Measurements from ENCODE around the gene SEPTIN7. TPM values are rescaled to one million over a fixed set of nuclear protein-coding genes. Genes with fewer than 3 reads are reported as not detected.

The SEPTIN7 gene
- total and polyA plus RNA-seq, 2 of the 13 experiments (the other 11 are each of a cell fraction or from before 2014, with no cell fraction given): 103 to 129 TPM

DNA sequence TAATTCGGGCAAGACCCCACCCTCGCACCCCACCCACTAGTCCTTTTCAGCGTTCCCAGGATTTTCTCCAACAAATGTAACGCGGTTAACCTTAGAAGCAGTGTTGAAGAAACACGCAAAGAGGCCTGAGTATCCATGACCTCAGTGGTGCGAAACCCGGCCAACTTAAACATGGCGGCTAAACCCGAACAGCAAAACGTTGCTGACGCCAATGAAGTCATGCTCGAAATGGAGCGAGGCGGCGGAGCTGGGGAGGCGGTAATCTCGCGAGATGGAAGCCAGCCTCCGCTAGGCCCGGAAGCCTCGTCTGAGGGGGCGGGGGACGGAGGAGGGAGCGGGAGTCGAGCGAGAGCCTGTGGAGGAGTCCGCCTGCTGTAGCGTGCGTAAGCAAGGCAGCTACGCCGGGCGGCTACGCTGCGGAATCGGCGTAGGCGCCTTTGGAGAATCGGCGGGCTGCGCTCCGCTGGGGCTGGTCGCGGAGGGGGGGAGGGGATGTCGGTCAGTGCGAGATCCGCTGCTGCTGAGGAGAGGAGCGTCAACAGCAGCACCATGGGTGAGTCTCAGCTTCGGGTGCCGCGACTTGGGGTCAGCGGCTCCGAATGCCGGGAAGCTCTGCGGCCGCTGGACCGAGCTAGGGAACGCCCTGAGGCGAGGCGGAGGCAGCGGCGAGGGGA, at the start of gene SEPTIN7 (continued):
- TF ChIP-seq ELF3 (CRISPR knock-in tag; IDR thresholded peaks at IDR 0.05) (peak; percentile 48), PCBP1 (IDR thresholded peaks at IDR 0.05; ENCODE audit: borderline replicate concordance, low read depth, low read length) (no peak), ZNF784 (CRISPR knock-in tag; IDR thresholded peaks at IDR 0.05; ENCODE audit: borderline replicate concordance) (peak; percentile 75), SNAPC2 (CRISPR knock-in tag; IDR thresholded peaks at IDR 0.05) (0 out of 2 replicates have a peak, but pooled peaks have one; percentile 36), PREB (CRISPR knock-in tag; IDR thresholded peaks at IDR 0.05) (no peak), SNAI1 (CRISPR knock-in tag; IDR thresholded peaks at IDR 0.05; ENCODE audit: borderline replicate concordance) (peak; percentile 77; the same call in 1 of the 2 replicates), RFXAP (CRISPR knock-in tag; IDR thresholded peaks at IDR 0.05; ENCODE audit: borderline replicate concordance) (no peak), RELA (CRISPR knock-in tag; IDR thresholded peaks at IDR 0.05) (no peak), ZNF484 (CRISPR knock-in tag; IDR thresholded peaks at IDR 0.05; ENCODE audit: borderline replicate concordance, low read depth) (no peak), STAT5B (CRISPR knock-in tag; IDR thresholded peaks at IDR 0.05) (no peak), ZNF225 (CRISPR knock-in tag; IDR thresholded peaks at IDR 0.05) (no peak), KDM5B (CRISPR knock-in tag; IDR thresholded peaks at IDR 0.05; ENCODE audit: borderline replicate concordance) (0 out of 2 replicates have a peak, but pooled peaks have one; percentile 18), TARDBP (CRISPR knock-in tag; IDR thresholded peaks at IDR 0.05) (peak; percentile 85), ZNF720 (CRISPR knock-in tag; IDR thresholded peaks at IDR 0.05) (no peak), KDM2A (CRISPR knock-in tag; IDR thresholded peaks at IDR 0.05; ENCODE audit: borderline replicate concordance, low read depth) (peak; percentile 64), NFKBIZ (CRISPR knock-in tag; IDR thresholded peaks at IDR 0.05) (peak; percentile 42; the same call in 1 of the 2 replicates), ZFYVE20 (CRISPR knock-in tag; IDR thresholded peaks at IDR 0.05; ENCODE audit: borderline replicate concordance, low read depth) (no peak), ZMYM3 (CRISPR knock-in tag; IDR thresholded peaks at IDR 0.05) (0 out of 2 replicates have a peak, but pooled peaks have one; percentile 24), NR2F2 (IDR thresholded peaks at IDR 0.05; ENCODE audit: borderline replicate concordance, low read depth) (no peak)
- TF ChIP-seq, protein P1, sequence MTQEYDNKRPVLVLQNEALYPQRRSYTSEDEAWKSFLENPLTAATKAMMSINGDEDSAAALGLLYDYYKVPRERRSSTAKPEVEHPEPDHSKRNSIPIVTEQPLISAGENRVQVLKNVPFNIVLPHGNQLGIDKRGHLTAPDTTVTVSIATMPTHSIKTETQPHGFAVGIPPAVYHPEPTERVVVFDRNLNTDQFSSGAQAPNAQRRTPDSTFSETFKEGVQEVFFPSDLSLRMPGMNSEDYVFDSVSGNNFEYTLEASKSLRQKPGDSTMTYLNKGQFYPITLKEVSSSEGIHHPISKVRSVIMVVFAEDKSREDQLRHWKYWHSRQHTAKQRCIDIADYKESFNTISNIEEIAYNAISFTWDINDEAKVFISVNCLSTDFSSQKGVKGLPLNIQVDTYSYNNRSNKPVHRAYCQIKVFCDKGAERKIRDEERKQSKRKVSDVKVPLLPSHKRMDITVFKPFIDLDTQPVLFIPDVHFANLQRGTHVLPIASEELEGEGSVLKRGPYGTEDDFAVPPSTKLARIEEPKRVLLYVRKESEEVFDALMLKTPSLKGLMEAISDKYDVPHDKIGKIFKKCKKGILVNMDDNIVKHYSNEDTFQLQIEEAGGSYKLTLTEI (CRISPR knock-in tag; conservative IDR thresholded peaks at IDR 0.05): no peak
- TF ChIP-seq, protein P2, sequence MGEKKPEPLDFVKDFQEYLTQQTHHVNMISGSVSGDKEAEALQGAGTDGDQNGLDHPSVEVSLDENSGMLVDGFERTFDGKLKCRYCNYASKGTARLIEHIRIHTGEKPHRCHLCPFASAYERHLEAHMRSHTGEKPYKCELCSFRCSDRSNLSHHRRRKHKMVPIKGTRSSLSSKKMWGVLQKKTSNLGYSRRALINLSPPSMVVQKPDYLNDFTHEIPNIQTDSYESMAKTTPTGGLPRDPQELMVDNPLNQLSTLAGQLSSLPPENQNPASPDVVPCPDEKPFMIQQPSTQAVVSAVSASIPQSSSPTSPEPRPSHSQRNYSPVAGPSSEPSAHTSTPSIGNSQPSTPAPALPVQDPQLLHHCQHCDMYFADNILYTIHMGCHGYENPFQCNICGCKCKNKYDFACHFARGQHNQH (CRISPR knock-in tag; IDR thresholded peaks at IDR 0.05): peak; percentile 77
- TF ChIP-seq, protein P3, sequence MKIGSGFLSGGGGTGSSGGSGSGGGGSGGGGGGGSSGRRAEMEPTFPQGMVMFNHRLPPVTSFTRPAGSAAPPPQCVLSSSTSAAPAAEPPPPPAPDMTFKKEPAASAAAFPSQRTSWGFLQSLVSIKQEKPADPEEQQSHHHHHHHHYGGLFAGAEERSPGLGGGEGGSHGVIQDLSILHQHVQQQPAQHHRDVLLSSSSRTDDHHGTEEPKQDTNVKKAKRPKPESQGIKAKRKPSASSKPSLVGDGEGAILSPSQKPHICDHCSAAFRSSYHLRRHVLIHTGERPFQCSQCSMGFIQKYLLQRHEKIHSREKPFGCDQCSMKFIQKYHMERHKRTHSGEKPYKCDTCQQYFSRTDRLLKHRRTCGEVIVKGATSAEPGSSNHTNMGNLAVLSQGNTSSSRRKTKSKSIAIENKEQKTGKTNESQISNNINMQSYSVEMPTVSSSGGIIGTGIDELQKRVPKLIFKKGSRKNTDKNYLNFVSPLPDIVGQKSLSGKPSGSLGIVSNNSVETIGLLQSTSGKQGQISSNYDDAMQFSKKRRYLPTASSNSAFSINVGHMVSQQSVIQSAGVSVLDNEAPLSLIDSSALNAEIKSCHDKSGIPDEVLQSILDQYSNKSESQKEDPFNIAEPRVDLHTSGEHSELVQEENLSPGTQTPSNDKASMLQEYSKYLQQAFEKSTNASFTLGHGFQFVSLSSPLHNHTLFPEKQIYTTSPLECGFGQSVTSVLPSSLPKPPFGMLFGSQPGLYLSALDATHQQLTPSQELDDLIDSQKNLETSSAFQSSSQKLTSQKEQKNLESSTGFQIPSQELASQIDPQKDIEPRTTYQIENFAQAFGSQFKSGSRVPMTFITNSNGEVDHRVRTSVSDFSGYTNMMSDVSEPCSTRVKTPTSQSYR (CRISPR knock-in tag; IDR thresholded peaks at IDR 0.05; ENCODE audit: borderline replicate concordance): peak; percentile 97

Measured in HepG2 (cell line).